NCI-H524 (cell line): ENCODE results near the gene KREMEN1.
A peak's percentile ranks its signal among the peaks of the same experiment; 100 is the strongest.

ENCODE experiments used
- DNase-seq, 2 experiments: peaks; one replicate each; lab custom pipeline; 2025; lab: John Stamatoyannopoulos, UW

KREMEN1 gene

DNA sequence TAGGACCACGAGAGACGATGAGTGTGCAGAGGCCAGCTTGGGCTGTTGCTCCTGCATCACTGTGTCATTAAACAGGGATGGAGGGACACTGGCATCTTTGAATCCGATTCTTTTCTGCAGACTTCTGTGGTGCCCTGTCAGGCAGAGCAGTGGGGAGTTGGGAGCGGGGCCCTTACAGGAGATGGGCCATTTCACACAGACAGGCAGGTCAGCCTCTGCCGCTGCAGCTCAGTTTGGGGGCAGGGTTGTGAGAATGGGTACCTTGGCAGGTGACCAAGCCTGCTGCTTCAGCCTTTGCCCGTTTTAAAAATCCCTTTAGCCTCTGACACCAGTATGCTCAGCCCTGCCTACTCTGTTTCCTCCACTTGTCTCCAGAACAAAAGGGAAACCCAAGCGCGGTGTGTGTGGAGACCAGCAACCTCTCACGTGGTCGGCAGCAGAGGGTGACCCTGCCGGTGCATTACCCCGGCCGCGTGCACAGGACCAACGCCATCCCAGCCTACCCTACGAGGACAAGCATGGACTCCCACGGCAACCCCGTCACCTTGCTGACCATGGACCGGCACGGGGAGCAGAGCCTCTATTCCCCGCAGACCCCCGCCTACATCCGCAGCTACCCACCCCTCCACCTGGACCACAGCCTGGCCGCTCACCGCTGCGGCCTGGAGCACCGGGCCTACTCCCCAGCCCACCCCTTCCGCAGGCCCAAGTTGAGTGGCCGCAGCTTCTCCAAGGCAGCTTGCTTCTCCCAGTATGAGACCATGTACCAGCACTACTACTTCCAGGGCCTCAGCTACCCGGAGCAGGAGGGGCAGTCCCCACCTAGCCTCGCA lies 23.8 kb upstream of the KREMEN1 start:
- DNase-seq, result no peak

DNA sequence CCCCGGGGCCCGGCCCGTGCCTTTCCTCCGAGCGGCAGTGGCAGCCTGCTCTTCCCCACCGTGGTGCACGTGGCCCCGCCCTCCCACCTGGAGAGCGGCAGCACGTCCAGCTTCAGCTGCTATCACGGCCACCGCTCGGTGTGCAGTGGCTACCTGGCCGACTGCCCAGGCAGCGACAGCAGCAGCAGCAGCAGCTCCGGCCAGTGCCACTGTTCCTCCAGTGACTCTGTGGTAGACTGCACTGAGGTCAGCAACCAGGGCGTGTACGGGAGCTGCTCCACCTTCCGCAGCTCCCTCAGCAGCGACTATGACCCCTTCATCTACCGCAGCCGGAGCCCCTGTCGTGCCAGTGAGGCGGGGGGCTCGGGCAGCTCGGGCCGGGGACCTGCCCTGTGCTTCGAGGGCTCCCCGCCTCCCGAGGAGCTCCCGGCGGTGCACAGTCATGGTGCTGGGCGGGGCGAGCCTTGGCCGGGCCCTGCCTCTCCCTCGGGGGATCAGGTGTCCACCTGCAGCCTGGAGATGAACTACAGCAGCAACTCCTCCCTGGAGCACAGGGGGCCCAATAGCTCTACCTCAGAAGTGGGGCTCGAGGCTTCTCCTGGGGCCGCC lies 23.1 kb upstream of the KREMEN1 start:
- DNase-seq, result peak in 1 of 2 experiments; percentile 45

DNA sequence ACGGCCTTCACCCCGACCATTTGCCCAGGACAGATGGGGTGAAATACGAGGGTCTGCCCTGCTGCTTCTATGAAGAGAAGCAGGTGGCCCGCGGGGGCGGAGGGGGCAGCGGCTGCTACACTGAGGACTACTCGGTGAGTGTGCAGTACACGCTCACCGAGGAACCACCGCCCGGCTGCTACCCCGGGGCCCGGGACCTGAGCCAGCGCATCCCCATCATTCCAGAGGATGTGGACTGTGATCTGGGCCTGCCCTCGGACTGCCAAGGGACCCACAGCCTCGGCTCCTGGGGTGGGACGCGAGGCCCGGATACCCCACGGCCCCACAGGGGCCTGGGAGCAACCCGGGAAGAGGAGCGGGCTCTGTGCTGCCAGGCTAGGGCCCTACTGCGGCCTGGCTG lies 22.4 kb upstream of the KREMEN1 start:
- DNase-seq, result peak; percentile 92 to 98

DNA sequence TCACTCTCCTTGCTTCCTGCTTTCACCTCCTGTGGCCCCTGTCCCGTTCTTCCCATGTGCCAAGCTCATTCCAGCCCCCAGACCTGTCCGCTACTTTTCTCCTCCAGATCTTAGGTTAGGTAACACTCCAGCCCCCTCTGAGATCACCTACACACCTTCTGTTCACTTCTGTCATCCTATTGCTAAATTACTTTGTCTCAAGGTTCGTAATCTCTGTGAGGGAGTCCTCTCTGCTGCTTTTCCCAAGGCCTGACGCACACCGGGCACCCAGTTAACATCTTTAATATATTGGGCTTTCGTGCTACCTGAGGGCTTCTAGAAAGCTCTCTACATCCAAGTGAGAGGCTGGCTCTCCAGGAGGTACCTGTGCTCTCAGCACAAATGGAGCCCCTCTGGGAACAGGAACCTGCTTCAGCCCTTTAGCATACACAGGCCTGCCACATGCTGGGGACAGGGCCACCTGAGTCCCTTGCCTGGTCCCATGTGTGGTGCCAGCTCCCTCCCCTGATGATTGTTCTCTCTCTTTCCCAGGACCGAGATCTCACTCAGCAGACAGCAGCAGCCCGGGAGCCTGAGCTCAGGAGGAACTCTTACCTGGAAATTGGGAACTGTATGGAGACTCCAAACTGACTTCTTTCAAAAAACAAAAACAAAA lies 19.7 kb upstream of the KREMEN1 start:
- no peak for DNase-seq

DNA sequence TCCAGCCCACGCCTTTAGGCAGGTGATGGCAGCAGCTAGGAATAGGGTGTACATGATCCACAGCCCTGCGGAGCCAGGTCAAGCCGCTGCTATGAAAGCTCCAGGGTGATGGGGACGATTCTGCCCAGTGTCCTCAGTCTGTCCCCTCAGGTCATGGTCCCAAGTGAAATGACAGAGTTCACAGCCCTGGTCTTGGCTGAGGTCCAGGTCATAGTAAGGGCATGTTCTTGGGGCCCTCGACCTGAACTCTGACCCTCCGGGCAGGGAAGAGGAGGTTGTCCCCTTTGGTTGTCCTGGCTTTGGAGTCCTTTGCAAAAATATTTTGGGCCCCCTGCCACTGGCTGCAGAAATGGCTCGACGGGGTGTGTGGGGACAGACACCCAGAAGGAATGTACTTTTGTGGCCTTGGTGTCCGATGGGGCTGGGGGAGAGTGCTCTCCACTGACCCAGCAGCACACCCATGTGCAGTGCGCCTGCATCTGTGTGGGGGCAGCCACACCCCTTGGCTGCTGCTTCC lies 18.5 kb upstream of the KREMEN1 start:
- no peak for DNase-seq

DNA sequence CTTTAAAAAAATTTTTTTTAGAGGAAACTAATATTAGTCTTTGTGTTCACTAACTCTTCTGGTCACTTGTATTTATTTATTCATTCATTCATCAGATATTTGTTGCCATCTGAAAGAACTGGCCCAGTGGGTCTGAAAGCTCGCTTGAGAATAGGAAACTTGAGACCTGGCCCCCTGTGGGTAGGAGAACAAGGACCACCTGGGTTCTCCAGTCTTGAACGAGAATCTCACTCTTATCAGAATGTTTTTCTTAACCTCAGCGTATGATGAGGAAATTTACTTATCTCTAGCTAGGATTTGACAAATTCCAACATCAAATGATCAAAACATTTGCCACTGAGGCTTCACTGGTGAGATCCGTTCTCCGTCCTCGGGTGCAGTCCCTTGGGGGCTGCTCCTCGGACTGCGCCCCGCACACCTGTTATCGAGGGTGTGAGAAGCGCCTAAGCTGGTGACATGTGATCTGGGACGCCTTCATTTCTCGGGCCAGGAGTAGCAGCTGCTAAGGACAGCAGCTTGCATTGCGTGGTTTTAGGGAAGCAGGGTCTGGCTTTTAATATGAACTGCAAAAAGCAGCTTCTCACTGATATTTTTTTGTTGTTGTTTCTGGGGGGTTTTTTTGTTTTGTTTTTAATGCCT lies 17.5 kb upstream of the KREMEN1 start:
- DNase-seq, result peak; percentile 76 to 93

DNA sequence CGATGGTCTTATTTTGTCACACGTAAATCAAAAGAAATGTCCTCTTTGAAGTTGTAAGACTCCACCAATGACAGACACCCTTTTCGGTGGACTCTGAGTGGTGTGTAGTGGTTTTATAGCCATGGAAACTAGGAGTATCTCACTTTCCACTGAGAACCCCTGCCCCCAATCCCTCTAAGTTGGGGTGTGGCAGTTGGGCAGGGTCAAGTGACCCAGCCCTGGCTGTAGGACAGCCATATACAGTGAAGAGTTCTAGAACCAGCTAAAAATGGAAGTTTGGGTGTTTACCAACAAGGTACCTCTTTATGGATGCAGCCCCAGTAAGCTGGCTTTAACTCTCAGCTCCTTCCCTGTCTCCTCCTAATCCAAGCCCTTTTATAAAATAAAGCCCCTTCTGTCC lies 16.4 kb upstream of the KREMEN1 start:
- peak in 1 of 2 experiments; percentile 75 for DNase-seq

DNA sequence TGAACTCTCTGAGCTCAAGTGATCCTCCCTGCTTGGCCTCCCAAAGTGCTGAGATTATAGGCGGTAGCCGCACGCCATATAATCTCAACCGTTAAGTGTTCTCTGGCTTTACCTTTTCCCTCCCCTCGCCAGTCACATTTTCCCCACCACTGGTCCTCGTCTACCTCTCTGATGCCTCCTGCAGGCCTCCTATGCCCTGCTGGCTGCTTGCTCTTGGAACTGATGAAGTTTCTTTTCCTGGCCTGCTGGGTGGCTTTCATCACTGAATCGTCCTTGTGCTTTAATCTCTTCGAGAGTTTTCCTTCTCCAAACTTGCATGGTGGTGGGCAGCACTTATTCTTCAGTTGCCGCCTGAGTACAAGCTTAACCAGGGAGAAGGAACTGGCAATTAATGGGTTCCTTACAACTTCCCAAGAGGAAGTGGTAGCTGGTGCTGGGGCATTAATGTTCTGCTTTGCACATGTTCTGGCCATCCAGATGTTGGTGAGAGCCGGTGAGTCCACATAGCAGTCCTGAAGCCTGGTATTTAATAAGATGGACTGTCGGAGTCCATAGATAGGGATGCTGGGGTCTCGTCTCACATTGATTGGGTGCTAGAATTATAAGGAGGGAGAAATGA lies 12.5 kb upstream of the KREMEN1 start:
- DNase-seq, result no peak

DNA sequence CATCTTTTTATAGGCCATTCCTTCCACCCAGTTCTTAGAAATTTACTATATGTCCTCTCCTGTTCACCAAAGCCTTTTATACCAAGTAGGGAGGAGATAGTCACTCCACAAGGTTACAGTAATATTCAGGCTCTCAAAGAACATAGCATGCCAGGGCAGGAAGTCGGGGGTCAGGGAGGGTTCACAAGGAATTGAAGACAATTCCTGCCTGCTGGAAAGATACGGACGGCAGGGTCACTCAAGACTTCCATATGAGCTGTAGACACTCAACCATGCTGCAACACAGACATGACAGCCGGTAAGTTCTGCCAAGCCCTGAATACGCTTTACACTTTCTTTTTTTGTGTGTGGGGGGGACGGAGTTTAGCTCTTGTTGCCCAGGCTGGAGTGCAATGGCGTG lies 11.9 kb upstream of the KREMEN1 start:
- DNase-seq, result no peak

DNA sequence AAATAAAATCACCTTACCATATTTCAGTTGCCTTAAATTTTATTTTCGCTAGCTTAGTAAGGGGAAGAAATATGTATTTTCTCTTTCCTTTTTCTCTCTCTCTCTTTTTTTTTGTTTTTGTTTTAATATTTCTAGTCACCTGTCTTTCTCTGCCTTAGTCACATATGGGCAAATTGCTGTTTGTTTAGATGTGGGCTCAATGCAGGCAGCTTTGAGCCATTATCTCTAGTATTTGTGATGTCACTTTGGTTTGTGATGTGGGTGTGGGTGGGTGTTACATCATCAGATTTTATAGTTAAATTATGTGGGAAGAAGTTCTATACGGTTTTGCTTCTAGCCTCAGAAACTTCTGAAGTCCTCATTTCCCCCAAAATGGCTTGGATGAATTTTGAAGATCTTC lies 11.1 kb upstream of the KREMEN1 start, which contains the start of gene C22orf31:
Gene C22orf31 (minus strand): TSS at position 59 of the 400 bp plus-strand sequence. CDS start 39 bp downstream, at position 20.
- no peak for DNase-seq

DNA sequence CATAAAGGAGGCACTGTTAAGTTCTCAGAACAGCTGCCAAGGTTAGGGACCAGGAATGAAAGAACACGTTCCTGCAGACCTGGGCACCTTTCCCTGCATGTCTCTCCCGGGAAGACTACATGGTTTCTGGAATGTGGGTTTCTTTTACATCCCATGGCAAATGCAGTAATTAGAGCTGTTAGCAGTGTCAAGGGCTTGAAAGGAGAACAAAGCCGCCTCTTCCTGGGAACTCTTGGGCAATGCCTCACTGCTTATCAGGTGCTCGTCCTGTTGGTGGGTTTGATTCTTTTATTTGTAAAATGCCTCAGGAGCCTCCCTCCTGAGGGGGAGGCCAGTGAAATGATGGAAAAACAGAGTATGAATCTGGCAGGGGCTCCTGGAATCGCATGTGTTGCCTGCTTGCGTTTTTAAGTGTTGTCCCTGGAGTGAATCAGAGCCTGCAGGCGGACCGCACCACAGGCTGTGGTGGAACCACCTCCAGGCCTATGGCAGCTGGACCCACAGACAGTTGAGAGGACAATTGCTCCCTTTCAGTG lies 10.5 kb upstream of the KREMEN1 start:
- DNase-seq, result no peak

DNA sequence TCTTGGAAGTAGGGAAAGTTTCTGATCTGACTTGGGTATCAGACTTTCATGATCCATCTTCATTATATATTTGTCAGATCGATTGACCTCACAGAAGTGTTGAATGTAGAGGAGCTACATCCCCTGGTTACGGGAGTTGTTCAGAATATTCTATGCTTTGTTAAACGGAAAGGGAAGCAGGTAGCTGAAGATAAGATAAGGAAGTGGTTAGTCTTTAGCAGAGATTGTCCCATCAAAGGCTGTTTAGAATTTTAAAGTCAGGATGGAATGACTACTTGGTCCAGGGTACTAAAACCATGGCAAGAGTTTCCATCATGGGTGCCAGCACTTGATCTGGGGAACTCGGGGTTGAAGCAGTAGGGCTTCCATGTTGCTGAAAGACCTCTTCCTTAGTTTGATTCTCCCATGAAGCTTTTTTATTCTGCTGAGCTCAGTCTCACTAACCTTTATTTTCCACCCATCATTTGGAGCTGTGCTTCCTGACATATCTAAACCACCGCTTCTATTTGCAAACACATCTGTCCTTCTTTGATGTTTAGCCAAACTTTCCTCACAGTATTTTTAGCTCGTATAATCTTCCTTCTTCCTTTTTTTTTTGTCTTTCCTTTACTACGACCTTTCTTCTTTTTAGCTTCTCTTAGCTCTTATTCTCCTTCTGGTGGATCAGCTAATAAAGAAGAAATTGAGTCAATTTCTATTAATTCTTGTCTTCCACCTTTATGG lies 7.2 kb upstream of the KREMEN1 start:
- DNase-seq, result no peak

DNA sequence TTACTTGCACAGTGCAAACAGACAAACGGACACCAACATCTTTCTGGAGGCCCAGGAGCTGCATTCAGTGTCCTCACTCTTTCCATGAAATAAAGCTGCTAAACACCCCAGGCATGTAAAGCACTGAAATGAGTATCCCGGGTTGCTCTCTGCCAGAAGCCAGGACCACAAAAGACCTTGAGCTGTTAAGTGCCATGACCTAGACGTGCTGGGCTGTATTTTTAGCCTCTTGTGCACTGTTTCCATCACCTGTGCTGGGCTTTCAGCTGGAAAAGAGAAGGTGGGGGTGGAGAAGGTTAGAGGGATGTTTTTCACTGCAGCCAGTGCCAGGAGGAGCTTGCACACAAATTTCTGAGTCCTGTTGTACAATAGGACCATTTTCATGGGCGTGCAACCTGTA lies 3.4 kb upstream of the KREMEN1 start:
- DNase-seq, result no peak

DNA sequence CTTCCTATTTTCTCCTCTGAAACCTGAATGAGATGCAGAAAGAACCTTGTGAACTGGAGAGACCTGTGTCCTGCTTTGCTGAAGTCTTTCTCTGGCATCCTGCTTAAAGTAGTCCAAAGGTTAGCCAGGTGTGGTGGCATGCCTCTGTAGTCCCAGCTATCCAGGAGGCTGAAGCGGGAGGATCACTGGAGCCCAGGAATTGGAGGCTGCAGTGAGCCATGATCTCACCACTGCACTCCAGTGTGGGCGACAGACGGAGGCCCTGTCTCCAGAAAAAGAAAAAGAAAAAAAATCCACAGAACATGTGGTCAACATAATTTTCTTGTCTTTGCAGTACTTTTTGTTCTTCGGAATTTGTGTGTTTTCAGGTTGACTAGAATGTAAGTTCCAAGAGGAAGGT lies 2.3 kb upstream of the KREMEN1 start:
- DNase-seq, result no peak

DNA sequence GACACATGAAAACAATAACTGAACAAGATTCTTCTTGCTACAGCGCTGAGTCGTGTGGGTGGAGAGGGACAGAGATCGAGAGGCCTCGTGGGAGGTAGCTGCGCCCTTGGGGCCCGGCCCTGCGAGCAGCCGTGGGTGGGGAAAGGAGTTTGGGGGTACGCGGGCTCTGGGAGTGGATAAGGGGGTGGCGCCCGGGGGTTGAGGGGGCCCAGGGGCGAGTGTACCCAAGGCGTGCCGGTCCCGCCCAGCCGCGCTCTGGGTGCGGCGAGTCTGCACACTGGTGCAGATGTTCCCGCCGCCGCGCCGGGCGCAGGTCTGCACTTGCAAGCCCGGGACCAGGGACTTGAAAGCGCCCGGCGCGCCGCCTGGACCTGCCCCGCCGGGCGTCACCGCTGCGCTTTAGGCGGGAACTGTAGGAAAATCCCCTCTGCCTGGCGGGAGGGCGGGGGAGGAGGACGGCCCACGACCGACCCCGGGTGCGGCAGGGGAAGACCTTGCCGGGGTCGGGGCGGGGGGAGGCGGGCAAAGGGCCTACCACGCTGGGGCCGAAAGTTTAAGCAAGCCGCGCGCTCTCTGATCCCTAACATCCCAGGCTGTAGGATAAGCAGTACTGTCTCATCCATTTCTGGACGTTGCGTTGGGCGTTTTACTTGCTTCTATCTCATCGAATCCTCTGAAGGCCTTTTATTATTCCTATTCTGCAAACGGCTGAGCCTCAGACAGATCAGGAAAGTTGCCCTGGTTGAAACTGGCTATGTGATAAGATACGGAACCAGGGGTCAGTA lies 1.4 kb upstream of the KREMEN1 start:
- DNase-seq, result peak; percentile 51 to 87

DNA sequence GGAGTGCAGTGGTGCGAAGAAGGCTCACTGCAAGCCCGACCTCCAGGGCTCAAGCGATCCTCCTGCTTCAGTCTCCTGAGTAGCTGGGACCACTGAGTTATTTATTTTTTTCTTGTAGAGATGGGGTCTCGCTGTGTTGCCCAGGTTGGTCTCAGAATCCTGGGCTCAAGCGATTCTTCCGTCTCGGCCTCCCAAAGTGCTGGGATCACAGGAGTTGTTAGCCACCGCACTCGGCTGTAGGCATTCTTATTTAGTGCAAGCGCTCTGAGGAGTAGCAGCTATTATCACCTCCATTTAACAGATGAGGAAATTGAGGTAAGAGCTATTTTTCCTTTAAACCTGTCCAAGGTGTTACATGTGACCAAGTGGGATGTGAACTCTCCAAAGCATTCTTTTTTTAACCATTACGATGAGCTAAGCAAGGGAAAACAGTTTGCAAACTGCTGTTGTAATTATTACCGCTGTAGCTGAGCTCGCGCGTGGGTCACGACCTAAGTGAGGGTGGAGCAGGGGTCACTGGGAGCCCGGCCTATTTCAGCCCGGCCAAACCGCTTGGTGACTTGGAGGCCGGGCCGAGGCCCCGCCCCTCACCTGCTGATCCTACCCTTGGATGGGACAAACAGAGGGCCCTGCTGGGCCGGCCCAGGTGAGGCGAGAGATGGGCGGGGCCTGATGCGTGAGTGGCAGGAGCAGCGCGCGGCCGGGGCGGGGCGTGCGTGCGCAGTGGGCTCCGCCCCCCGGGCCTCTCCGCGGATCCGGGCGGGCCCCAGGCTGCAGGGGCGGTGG lies 449 bp upstream of the KREMEN1 start:
- peak; percentile 31 to 74 for DNase-seq

DNA sequence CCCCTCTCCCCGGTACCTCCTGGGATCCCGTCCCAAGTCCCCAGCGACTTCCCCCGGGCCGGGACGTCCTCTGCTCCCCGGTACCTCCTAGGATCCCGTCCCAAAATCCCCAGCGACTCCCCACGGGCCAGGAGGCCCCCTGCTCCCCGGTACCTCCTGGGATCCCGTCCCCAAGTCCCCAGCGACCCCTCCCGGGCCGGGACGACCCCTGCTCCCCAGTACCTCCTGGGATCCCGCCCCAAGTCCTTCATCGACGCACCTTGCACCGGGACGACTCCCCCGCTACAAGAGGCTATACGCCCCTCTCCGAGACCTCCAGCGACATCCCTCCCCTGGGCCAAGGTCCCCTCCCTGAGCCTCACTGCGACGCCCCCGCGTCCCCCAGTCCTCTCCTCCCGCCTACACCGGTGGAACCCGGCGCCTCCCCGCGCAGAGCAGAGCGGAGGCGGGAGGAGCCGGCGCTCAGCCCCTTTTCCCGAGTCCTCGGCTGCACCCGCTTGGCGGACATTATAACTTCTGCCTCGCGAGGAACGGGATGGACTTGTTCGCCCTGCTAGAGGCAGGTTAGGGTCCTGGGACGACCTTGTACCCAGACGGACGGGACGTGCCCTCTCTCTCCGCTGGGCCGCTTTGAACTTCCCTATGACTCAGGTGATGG lies 912 bp downstream of the KREMEN1 start:
- no peak for DNase-seq

DNA sequence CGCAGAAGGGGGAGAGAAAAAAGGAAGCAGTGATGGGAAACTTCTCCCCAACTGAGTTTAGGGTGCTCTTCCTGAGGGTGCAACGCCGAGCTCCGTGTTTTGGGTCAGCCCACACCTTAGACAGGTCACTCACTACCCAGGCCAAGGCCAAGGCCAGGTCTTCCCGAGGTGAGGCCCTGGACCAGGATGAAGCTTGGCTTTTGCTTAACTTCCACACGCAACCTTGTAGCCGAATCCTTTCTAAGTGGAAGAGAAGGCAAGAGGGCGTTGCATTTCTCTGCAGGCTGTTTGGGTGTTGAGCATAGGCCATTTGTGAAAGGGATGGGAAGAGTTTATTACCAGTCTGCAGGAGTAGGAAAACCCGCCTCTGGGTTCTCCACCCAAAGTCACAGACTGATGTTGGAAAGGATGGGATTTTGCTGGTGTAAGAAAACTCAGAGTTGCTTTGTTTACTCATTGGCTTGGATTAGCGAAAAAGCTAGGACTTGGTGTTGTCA lies 1.5 kb downstream of the KREMEN1 start:
- DNase-seq, result no peak
